Keratinocyte (primary cell): Measurements from ENCODE around the gene ITCH. TPM values are rescaled to one million over a fixed set of nuclear protein-coding genes. Genes with fewer than 3 reads are reported as not detected.

Source experiments
- DNase-seq: peaks from one replicate; pipeline ENCODE4 v3.0.0-alpha.2; 2011; ENCODE audit warnings: low read depth, missing footprints, low spot score
- FAIRE-seq: peaks from 2 replicates; lab custom pipeline; 2011; peaks lifted over from hg19 to GRCh38; lab: Jason Lieb, UNC
- H2AFZ ChIP-seq: 2 replicates; pipeline ENCODE4 v1.6.0; 2012; ENCODE audit warnings: low read length, control low read depth, inconsistent platforms; ENCODE audit not compliant: control insufficient read depth
- H3K27ac ChIP-seq: 2 replicates; pipeline ENCODE4 v1.5.1; 2011; ENCODE audit warnings: low read length; ENCODE audit not compliant: control insufficient read depth, insufficient read depth
- H3K27me3 ChIP-seq: 3 replicates; pipeline ENCODE4 v1.6.0; 2011; ENCODE audit warnings: low read length; ENCODE audit not compliant: control insufficient read depth, insufficient read depth; ENCODE audit errors: extremely low read depth
- H3K36me3 ChIP-seq, 2 experiments: 2 replicates in 1 of 2; 3 replicates in 1 of 2; pipeline ENCODE4 v1.5.1; 2011; ENCODE audit warnings: low read length in 2 of 2, mild to moderate bottlenecking in 1 of 2; ENCODE audit not compliant: control insufficient read depth in 2 of 2, insufficient read depth in 2 of 2; ENCODE audit errors: extremely low read depth in 1 of 2
- H3K4me1 ChIP-seq: 3 replicates; pipeline ENCODE4 v1.5.1; 2011; ENCODE audit warnings: low read length; ENCODE audit not compliant: control insufficient read depth, insufficient read depth; ENCODE audit errors: extremely low read depth
- H3K4me2 ChIP-seq: 3 replicates; pipeline ENCODE4 v1.6.0; 2011; ENCODE audit warnings: low read depth, low read length; ENCODE audit not compliant: control insufficient read depth, insufficient read depth; ENCODE audit errors: extremely low read depth
- H3K4me3 ChIP-seq, 3 experiments: fragments of 200-600 bp in 1 of 3; sonication (generic) in 1 of 3; 2 replicates in 2 of 3; 3 replicates in 1 of 3; pipeline ENCODE4 v1.5.1; 2011 to 2016; ENCODE audit warnings: low read length in 3 of 3, mild to moderate bottlenecking in 3 of 3, control low read depth in 2 of 3, inconsistent platforms in 1 of 3, low read depth in 1 of 3, mixed read lengths in 1 of 3, mixed run types in 1 of 3, moderate library complexity in 1 of 3; ENCODE audit not compliant: control insufficient read depth in 2 of 3, insufficient read depth in 2 of 3; ENCODE audit errors: extremely low read depth in 1 of 3
- H3K79me2 ChIP-seq: 2 replicates; pipeline ENCODE4 v1.6.0; 2012; ENCODE audit warnings: low read length; ENCODE audit not compliant: control insufficient read depth, insufficient read depth
- H3K9ac ChIP-seq: 3 replicates; pipeline ENCODE4 v1.6.0; 2011; ENCODE audit warnings: low read length; ENCODE audit not compliant: control insufficient read depth, insufficient read depth; ENCODE audit errors: extremely low read depth
- H3K9me1 ChIP-seq: 3 replicates; pipeline ENCODE4 v1.6.0; 2011; ENCODE audit warnings: low read length; ENCODE audit not compliant: control insufficient read depth, insufficient read depth; ENCODE audit errors: extremely low read depth
- H3K9me3 ChIP-seq: 2 replicates; pipeline ENCODE4 v1.5.1; 2012; ENCODE audit warnings: low read depth, low read length; ENCODE audit not compliant: control insufficient read depth
- H4K20me1 ChIP-seq: 3 replicates; pipeline ENCODE4 v1.6.0; 2011; ENCODE audit warnings: low read length; ENCODE audit not compliant: control insufficient read depth, insufficient read depth; ENCODE audit errors: extremely low read depth
- CTCF ChIP-seq, 3 experiments: IDR thresholded peaks in 1 of 3; conservative IDR thresholded peaks in 1 of 3; optimal IDR thresholded peaks in 1 of 3; 2 replicates in 2 of 3; 3 replicates in 1 of 3; pipeline versions ENCODE3 to v1.5.1; 2011; ENCODE audit warnings: low read length in 3 of 3, mild to moderate bottlenecking in 3 of 3, moderate library complexity in 2 of 3, control low read depth in 1 of 3, inconsistent platforms in 1 of 3; ENCODE audit not compliant: insufficient read depth in 2 of 3; ENCODE audit errors: extremely low read depth in 1 of 3
- EZH2 ChIP-seq: IDR thresholded peaks from one replicate; pipeline ENCODE4 v1.6.1; 2012; ENCODE audit warnings: inconsistent platforms, mild to moderate bottlenecking, low read length, moderate library complexity
- dilution Hi-C: fragments of 300-500 bp; cut with MboI; formaldehyde crosslinking; loops from one replicate; pipeline ENCODE4 v1.7.0; 2020; ENCODE audit warnings: low sequenced_read_pairs; ENCODE audit not compliant: extremely low pct_ligation_motif_present
- polyA plus RNA-seq, 5 experiments: library from polyadenylated mRNA; depleted of rRNA in 3 of 5; stranded (reverse) in 3 of 5; stranded (forward) in 1 of 5; unstranded in 1 of 5; fragments of >200 nt; gene quantifications; 1 replicate in 1 of 5; 2 replicates in 3 of 5; 3 replicates in 1 of 5; pipeline versions ENCODE4 v1.2.1 to v1.2.3, GENCODE V29; 2011 to 2012; ENCODE audit warnings: missing spikeins in 2 of 5, low read depth in 1 of 5, low replicate concordance in 1 of 5

Gene ITCH
- polyA plus RNA-seq, 1 donor (not counting 4 experiments of a cell fraction or from before 2014, with no cell fraction given): 42.5 TPM

GRCh38 chr20:34485068-34485634, 122.1 kb downstream of the ITCH start:
- no peak for FAIRE-seq
- dilution Hi-C loops: no loop called here
- H3K9me1 ChIP-seq: no peaks in the 10 kb centered on the region
- peaks cover 27% of the 10 kb centered on the region for H3K79me2 ChIP-seq
- no peaks in the 10 kb centered on the region for H3K9me3 ChIP-seq
- no peak overlapping the region for H3K4me2 ChIP-seq
- H4K20me1 ChIP-seq: no peaks in the 10 kb centered on the region
- H3K4me1 ChIP-seq: no peaks in the 10 kb centered on the region
- no peaks in the 10 kb centered on the region for H3K27me3 ChIP-seq
- H2AFZ ChIP-seq: no peak overlapping the region
- H3K27ac ChIP-seq: no peak overlapping the region
- H3K4me3 ChIP-seq: no peak overlapping the region
- DNase-seq: no peak
- peaks cover 29 to 35% of the 10 kb centered on the region in 2 experiments for H3K36me3 ChIP-seq
- no peak for TF ChIP-seq CTCF (optimal IDR thresholded peaks at IDR 0.05 in 1 of 3, IDR thresholded peaks at IDR 0.05 in 1 of 3, conservative IDR thresholded peaks at IDR 0.05 in 1 of 3; ENCODE audit: extremely low read depth in 1 of 3, insufficient read depth in 2 of 3, low read length in 3 of 3)
- no peak for TF ChIP-seq EZH2
- no peak overlapping the region for H3K9ac ChIP-seq

GRCh38 chr20:34491226-34491931, 128.3 kb downstream of the ITCH start:
- H3K36me3 ChIP-seq: peaks cover 19 to 32% of the 10 kb centered on the region in 2 experiments
- FAIRE-seq: no peak
- TF ChIP-seq CTCF (optimal IDR thresholded peaks at IDR 0.05 in 1 of 3, IDR thresholded peaks at IDR 0.05 in 1 of 3, conservative IDR thresholded peaks at IDR 0.05 in 1 of 3; ENCODE audit: extremely low read depth in 1 of 3, insufficient read depth in 2 of 3, low read length in 3 of 3) (no peak), EZH2 (no peak)

More at GRCh38 chr20:34491226-34491931, 128.3 kb downstream of the ITCH start:
- H3K4me2 ChIP-seq: no peak overlapping the region
- H2AFZ ChIP-seq: no peak overlapping the region
- no peak for DNase-seq
- dilution Hi-C loops: no loop called here
- H3K4me3 ChIP-seq: no peak overlapping the region
- H3K27ac ChIP-seq: no peak overlapping the region
- no peaks in the 10 kb centered on the region for H3K9me1 ChIP-seq
- H3K9ac ChIP-seq: no peak overlapping the region
- peaks cover 27% of the 10 kb centered on the region for H3K79me2 ChIP-seq
- no peaks in the 10 kb centered on the region for H3K4me1 ChIP-seq
- no peaks in the 10 kb centered on the region for H3K9me3 ChIP-seq
- peaks cover 2% of the 10 kb centered on the region for H4K20me1 ChIP-seq
- H3K27me3 ChIP-seq: no peaks in the 10 kb centered on the region
